Activated CD8-positive, alpha-beta memory T cell treated with anti-CD3 and anti-CD28 coated beads, Interleukin-2, amount 50 U/mL, for 48 hours (primary cell): ENCODE data around the gene CHPT1.

Source experiments
- DNase-seq: peaks from one replicate; pipeline ENCODE4 v3.0.0-alpha.2; 2020

Gene CHPT1

DNA sequence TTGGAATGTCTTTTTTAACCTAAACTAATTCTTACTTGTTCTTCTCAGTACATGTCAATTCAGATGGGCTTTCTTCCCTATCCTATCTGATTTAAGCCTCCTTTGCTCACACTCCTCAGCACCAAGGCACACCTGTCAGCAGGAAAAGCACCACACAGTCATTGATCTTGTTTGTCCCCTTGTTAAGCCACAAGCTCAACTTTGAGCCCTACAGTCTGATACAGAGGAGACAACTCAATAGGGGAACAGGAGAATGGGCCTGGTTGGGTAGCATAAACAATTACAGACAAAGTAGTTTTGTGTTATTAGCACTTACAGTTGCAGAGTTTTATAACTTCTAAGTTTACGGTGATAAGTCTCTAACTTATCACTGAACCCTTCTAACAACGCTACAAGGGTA is 71.3 kb downstream of the CHPT1 start:
- DNase-seq, result no peak

DNA sequence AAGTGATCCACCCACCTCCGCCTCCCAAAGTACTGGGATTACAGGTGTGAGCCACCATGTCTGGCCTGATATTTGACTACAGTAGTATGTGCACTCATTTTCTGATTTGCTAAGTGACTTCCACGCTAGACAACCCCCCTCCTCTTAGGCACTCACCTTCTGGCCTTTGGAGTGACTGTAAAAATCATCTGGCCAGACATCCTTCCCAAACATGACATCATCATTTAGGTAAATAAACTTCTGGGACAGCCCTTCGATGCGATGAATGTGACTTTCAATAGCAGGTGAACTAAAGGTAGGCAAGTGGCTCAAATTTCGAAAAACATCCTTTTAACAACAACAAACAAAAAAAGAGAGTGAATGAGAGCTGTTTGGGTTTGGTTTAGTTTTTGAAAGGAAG is 72.4 kb downstream of the CHPT1 start:
- DNase-seq, result no peak

DNA sequence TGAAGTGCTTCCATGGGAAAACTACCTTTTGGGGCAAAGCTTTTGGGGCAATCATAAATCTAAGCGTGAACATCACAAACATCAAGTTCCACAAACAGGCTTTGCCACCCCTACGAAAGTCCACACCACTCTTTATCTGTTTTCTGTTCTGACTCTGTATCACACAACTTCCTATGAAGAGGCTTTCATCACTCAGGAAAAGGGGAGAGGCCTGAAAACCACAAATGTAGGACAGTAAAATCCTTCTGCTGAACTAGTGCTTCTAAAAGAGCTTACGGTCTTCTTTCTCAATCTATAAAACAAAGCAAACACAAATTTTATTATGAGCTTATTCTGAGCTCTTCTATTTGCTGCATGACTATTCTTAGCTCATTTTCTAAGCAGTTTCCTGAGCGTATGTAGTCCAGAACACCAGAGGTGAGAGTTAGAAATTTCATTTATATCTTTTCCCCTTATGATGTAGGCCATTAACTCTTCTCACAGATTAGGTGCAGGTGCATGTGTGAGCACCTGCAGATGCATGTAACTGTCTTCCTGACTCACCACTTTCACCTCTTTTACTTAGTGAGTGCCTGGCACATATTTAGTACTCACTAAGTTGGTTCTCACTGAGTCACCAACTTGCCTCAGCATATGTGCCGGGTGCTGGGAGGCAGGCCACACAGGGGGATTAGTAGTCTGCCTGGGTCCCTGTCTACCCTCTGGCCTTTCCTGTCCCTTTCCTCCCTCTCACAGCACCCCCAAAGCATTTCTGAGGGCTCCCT is 74.8 kb downstream of the CHPT1 start:
- DNase-seq, result no peak

DNA sequence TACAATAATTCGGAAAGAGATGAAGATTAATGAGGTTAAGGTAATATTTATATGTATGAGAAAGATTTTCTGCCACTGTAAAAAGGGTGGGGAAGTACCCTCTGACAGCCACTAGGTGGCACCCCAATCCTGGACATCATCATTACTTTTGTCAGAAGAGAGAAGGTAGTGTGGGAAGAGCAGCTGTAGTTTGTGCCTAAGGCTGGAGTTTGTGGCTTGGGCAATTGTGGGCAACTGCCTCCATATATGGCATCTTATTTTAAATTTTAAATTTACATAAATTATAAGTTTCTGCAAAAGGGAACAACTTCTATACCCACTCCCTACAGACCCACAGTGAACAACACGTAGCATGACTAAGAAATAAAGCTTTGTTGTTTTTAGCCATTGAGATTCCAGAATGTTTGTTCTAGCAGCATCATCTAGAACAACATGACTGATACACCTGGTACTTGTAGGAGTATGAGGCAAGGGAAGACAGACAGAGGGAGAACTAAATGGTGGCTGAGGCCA is 76.3 kb downstream of the CHPT1 start:
- DNase-seq, result peak; percentile 76

DNA sequence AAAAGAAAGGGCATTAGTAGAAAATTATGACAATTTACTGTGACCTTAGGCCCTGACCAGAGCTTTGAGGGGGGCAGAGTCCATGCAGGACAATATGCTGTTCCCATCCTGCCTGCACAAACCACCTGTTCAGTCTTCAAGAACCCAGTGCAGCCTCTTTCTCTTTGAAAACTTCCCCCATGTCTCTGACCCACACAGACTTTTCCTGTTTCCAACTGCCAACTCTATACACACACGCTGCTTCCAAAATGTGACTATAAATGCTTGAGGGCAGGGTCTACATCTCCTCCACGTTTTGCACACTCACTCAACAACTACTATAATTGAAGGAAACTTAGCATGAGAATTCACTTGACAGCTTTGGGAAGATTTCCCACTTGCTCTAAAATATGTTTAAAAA is 78.4 kb downstream of the CHPT1 start:
- no peak for DNase-seq

DNA sequence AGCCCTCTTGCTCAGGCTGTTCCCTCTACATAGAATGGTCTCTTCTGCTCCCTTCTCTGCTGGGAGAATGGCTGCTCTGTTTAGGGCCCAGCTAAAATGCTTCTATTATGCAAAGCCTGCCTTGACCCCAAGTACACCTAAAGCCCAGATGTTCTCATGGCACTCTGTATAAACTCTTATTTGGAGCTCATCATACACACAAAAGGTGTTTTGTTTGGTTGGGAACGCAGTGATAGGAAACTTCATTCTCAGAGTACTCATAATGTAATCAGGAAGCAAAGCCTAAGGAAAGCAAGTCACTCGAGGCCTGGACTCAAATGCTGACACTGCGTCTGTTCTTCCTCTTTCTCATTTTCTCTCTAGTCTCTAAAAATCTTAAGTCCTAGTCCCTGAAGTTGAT is 80.0 kb downstream of the CHPT1 start:
- no peak for DNase-seq

DNA sequence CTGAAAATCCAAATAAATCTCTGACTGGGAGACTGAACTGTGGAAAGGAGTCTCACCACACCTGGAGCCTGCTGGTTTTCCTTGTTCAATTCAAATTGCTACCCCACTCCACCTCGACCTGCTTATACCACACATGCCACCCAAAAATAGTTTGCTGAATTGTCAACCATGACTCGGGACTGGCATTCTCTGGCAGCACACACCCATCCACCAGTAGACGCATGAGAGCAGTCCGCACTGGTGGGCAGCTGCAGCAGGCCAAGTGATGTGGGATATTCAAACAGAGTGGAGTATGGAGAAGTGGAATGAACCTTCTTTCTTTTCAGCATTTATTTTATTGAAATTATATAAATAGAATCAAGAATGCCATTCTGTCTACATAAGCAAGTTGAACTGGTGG is 80.5 kb downstream of the CHPT1 start:
- DNase-seq, result no peak
